ENCODE measurements around the gene TSPAN18.

The TSPAN18 gene, protein sequence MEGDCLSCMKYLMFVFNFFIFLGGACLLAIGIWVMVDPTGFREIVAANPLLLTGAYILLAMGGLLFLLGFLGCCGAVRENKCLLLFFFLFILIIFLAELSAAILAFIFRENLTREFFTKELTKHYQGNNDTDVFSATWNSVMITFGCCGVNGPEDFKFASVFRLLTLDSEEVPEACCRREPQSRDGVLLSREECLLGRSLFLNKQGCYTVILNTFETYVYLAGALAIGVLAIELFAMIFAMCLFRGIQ

DNA sequence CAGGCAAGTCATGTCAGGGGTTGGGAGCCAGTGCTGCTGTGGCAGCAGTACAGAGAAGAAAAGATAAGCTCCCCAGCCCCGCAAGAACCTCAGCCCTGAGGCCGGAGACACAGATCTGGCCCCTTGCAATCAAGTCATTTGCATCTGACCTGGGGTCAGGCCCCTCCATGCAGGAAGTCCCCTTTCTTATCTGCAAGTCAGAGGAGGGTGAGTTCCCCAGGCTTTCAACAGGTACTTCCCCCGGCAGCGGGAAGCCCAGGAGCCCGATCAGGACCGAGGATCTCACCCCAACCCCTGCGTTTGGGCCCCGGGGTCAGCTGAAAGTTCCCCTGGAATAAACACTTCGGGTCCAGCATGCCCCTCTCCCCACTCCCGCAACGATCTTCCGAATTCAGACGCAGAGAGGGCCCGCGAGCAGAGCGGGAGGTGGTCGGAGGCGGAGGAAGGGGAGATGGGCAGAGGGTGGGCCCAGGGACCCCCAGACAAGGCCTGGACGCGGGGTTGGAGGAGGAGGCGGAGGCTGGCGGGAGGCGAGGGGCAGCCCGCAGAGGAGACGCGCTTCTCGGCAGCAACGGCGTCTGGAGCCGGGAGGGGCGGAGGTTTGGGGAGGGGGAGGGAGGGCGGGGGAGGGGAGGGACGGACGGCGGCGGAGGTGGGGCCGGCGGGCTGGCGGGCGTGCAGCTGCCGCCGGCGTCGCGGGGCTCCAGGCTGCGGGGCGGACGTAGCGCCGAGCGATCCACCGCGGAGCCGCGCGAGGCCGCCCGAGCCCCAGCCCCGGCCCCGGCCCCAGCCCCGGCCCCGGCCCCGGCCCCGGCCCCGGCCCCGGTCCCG is at the start of gene TSPAN18:
Gene TSPAN18, plus strand, starts transcription at position 680 of the 831 bp plus-strand sequence. CDS start 179,455 bp downstream, outside the sequence.
- DNase-seq (ENCODE audit: low read depth), result no peak

DNA sequence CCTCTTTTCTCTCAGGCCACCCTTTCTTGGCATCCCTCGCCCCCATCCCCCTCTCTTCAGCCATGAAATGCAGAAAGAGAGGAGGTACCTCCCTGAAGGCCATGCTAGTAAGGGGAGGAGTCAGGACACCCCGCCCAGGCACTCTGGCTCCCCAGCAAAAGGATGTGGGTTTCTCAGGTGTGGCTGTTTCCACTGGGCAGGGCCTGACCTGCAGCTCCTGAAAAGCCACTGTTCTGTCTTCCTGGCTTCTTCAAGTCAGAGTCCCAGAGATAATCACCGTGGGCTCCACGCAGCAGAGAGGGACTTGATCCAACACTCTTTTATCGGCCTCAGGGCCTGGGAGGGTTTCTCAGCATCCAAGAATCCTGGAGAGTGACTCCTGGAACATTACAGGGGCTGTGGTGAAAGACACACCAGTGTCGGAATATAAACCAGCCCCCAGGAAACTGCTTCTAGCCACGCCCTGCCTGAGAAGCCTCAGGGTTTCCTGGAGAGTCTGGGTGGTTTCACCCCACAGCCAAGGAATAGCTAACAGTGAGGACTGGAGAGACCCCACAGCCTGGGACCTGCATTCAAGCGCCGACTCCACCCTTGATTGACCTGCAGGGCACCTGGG is 45.7 kb upstream of the TSPAN18 start:
- DNase-seq (ENCODE audit: low read depth), result peak; percentile 50

DNA sequence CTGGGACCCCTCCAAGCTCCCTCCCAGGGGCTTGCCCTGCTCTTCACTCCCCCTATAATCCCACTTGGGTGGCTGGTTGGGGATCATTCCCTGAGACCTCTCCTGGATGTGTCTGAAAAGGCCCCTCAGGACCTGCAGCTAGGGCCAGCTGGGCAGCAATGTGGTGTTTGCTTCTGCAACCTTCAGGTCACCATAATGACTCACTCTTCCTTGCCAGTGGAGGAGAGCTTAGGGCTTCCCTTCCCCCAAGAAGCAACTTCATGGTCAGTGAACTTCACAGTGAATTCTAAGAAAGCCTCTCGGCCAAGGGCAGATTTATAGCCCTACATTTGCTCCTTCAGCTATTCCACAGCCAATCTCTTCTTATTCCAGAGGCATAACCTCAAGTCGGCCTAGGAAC is 45.1 kb upstream of the TSPAN18 start:
- peak; percentile 45 for DNase-seq (ENCODE audit: low read depth)

DNA sequence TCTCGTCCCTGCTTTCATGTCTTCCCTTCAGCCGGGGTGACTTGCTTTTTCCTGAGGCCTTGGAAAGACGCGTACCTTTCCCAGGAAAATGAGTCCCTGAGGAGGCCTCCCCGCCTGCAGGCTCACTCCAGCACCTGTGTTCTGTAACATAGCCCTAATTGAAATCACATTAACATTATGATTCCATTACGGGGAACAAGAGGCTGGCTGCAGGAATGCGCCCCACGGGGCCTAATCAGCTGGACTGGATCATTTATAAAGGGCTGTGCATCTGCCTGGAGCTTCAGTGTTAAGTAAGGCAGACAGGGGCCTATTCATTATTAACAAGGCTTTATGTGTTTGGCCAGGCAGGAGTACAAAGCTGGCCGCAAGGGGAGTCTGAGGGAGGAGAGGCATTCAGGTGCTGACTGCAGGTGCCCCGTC is 41.9 kb upstream of the TSPAN18 start:
- no peak for DNase-seq (ENCODE audit: low read depth)

DNA sequence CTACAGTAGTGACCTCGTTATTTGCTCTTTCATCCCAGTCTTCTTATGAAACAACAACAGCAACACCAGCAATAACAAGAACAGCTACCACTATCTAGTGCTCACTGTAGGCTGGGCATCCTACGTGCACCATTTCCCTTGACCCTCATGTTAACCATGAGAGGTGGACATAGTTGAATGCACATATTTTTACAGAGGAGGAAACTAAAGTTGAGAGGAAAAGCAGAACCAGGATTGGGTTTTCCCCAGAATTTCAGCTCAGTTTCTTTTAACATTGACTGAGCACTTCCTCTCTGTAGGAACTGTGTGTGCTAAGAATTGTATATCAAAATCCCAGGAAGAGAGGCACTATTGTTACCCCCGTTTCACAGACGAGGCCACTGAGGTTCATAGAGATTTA is 39.4 kb upstream of the TSPAN18 start:
- no peak for DNase-seq (ENCODE audit: low read depth)

DNA sequence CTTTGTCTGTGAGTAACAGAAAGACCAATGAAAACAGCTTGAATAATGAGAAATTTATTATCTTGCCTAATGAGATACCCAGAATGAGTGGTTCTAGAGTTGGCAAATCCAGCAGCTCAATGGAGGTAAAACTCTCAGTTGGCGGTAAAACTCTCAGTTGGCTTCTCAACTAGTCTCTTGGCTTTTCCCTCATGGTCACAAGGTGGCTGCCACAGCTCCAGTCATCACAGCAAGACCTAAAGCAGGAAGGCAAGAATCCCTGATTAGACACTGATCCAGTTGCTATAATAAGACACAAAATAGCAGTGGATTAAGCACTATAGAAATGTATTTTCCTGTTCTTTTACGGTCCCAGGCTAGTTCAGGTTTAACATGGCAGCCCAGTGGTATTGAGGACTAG is 37.5 kb upstream of the TSPAN18 start:
- no peak for DNase-seq (ENCODE audit: low read depth)

DNA sequence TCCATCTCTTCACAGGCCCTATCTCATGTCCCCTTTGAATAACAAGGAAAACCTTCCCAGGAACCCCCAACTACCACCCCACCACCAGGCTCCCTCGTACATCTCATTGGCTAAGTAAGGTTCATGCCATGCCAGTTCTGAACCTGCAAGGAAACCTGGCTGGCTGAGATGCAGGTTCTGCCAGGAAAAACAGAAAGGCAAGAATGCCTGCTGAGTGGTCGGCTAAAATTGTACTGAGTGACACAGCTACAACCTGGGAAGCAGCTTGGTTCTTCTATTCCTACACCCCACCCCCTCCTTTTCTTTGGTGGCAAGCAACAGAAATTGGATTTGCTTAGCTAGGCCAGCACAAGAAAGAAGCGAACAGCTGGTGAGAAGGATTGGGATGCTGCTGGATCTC is 36.1 kb upstream of the TSPAN18 start:
- DNase-seq (ENCODE audit: low read depth), result no peak

DNA sequence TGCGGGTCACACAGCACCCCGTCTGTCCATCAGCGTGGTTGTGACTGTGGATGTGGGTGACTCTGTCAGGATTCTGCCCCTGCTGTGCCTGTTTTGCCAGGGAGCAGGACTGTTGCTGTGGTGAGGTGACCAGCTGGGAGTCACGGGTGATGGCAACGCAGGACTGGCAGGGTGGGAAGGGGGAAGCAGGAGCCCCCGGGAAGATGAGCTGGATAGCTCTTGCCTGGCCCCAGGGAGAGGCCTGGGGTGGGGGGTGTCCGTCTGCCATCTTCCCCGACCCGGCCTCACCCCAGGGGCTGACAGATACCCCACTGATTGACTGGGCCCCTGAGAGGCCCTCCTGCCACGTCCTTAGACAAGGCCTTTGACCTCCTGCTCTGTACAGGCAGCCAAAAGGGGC is 34.3 kb upstream of the TSPAN18 start:
- DNase-seq (ENCODE audit: low read depth), result no peak

DNA sequence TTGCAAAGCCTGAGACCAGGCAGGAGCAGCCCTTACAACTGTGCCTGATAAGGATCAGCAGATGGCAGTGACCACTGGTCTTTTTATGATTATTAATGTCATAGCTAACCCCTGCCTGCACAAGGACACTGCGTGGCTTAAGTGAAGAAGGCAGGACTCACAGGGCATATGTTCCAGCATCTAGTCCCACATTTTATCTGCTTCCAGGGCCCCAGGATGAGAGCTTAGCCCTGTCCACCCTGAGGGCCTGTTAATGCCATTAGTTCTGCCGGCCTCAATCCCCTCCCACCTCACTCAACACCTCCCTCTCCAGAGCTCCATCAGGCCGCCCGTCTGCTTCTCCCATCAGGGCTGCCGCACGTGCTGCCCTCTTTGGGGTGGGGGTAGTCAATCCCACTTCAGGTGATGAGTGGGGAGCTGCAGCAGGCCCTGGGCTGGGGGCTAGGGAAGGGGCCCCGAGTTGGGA is 33.1 kb upstream of the TSPAN18 start:
- no peak for DNase-seq (ENCODE audit: low read depth)

DNA sequence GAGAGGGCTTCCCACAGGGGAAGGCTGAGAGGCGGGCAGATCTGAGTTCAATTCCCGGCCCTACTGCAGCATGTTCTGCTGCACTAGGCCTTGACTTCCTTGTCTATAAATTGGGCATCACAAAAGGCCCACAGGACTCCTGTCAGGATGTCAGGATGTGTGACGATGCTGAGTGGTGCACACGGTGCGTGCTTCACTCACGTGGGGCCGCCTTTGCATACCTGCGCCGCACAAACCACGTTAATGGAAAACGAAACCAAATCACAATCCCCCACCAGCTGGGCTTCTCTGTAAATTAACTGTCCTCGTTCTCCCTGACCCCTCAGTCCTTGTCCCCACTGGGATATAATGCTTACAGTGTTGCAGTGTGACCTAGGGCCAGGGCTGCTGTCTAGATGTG is 32.3 kb upstream of the TSPAN18 start:
- no peak for DNase-seq (ENCODE audit: low read depth)

DNA sequence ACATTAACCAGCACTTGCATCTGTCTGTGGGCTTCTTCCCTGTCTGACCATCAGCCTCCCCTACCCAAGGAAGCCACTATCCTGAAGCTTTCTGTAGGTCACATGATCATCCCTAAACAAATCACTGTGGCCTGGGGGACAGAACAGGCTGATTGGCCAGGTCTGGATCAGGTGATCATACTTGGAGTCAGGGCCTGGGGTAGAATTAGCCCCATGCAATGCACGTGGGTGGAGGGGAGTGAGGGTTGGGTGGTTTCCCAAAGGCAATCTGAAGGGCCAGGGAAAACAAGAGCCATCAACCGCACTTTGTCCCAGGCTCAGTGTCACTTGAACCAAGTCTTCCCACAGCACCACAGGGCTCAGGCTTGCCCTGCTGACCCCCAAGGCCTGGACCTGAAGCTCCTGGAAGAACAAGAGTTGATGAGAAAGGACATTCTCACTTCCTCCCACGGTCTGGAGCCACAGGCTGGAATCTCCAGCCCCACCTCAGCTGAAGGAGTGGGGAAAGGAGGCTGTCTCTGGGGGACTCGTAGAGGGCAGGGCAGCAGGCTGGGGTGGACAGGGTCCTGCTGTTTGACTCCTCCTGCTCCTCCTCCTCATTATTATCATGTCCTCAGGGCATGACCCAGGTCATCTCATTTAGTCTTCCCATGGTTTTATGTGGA is 31.5 kb upstream of the TSPAN18 start:
- DNase-seq (ENCODE audit: low read depth), result no peak

DNA sequence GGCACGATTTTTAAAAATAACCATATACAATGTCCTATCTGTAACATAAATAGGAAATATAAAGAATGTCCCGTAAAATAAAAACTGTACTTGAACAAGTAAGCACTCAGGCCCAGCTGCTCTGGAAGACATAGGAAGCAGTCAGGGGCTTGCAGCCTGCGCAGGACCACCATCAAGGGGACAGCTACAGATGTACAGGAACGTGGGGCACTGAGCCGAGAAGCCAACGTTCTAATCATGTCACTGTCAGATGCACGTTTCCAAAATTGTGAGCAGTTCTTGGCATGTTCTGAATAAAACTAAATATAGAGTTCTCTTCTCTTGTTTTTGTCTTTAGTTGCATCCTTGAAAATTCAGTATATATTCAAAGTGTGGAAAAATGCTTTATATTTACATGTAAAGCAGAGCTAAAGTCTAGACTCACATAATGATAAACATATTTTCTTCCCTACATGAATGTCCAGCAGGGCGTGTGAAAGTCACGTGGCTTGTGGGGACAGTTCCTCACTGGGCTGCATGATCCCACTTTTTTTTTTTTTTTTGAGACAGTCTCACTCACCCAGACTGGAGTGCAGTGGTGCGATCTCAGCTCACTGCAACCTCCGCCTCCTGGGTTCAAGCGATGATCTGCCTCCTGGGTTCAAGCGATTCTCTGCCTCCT is 28.4 kb upstream of the TSPAN18 start:
- DNase-seq (ENCODE audit: low read depth), result no peak

DNA sequence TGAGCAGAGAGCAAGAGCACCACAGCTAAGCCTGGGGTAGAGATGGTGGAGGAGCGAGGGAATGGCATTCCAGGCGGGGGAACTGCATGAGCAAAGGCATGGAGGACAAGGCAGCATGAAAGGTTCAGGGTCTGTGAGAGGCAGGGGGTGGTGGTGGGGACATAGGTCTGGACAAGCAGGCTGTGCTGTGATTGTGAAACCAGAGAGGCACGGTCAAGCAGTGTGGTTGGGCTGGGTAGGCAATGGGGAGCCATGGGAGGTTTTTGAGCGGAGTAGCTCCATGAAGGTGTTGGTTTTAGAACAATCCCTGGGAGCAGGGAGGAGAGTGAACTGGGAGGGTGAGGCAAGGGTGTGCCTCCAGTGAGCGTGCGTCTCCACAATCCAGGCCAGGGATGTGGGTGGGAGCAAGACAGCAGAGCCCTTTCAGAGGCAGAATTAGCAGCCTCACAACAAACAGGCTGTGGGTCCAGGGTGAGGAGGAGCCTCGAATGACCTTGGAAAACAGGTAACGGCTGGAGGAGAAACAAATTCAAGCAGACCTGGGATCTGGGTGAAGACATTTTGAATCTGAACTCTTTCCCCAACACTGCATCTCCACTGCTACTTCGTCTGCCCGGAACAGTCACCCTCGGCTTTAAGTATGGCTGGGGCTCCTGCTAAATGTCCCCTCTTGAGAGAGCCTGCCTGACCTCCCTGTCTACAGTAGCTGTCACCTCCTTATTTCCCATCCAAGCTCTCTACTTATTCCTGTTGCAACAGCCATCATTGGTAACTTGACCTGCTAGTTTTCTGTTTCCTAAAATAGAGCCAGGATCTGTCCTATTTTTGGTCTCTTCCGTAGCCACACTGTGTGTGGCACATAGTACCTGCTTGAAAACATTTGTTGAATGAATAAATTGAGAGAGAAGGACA is 27.0 kb upstream of the TSPAN18 start:
- no peak for DNase-seq (ENCODE audit: low read depth)

DNA sequence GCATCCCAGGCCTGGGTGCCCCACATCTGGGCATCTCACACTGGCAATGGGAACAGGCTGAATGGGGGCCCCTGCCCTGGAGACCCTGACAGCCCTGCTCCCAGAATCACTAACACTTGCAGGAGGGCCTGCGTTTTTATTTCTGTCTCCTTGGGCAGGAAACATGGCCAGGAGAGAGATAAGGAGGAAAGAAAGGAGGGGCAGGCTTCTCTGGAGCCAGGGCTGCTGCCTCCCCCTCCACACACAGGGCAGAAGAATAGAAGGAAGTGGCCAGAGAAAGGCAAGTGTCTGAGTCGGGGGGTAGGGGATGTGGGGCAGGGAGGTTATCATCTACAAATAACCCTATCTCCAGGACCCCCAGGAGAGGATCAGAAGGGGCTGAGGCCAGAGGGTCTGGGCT is 25.5 kb upstream of the TSPAN18 start:
- DNase-seq (ENCODE audit: low read depth), result no peak

DNA sequence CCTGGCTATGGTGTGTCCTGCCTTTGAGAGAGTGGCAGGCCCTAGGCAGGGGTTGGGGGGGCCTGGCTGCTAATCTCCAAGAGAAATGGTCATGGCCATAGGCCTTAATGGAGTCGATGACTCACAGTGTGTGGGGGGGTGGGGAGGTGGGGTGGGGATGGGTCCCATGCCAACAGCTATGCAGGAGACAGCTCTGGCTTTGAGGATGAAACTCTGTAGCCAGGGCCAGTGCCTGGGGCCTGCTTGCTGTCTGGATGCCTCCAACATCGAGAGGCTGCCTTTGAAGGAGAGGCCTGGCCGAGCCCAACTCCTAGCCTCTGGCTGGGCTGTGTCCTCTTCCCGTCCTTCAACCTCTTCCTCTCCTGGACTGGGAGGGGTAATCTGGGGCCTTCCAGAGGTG is 23.9 kb upstream of the TSPAN18 start:
- no peak for DNase-seq (ENCODE audit: low read depth)

DNA sequence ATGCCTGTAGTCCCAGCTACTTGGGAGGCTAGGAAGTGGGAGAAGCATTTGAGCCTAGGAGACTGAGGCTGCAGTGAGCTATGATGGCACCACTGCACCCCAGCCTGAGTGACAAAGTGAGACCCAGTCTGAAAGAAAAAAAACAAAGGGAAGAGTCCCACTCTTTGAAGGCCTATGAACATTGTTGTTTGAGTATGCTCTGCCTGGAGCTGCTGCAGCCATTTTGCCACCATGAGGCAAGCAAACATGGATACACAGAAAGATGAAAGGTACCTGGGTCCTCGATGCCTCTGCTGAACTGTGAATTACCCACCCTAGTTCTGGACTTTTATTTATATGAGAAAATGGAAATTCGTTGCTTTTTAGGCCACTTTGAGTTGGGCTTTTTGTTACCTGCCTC is 19.7 kb upstream of the TSPAN18 start:
- DNase-seq (ENCODE audit: low read depth), result no peak

DNA sequence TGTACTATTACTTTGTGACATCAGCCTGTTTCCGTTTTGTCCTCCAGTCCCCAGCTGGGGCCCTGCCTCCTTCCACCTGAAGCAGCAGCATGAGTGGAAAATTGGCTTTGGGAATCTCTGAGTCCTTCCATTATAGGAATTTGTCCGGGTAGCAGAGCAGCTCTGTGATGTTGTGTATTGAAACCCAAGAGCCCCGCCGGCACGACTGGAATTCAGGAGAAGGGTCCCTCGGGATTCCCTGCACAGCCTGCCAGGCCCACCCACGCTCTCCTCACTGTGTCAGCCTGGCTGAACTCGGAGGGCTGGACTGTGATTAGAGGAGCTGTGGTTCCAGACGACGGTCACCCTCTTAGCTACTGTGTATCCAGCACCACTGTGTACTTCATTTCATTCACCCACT is 18.8 kb upstream of the TSPAN18 start:
- DNase-seq (ENCODE audit: low read depth), result no peak

DNA sequence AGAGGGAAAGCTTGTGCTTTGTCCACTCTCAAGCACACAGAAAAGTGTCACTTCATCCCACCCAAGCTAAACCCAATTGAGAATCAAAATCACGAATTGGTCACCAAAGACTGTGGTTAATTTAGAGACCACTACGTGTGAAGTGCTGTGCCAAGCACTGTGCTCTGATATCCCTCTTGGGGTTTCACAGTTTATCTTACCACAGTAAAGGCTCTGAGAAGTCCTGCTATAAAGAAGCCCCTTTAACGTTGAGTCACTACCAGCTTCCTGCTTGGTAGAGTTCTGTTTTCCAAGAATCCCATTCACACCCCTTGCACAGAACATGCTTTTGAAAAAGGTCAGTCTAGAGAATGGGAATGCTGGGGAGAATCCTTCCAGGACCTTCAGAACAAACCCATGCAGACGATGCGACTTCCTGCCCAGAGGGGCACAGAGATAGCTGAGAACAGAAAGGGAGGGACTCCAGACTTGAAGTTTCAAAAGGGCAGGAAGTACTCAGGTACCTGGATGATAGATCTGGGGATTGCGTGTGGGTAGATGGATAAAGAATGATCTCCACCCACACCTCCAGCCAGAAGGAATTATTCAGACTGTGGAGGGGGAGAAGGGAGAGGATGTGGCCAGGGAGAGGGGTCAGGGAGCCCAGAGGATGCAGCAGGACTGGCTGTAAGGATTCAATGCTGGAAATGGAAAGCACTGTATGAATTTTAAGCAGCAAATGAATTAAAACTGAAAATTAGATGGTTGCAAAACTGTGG is 18.1 kb upstream of the TSPAN18 start:
- no peak for DNase-seq (ENCODE audit: low read depth)

DNA sequence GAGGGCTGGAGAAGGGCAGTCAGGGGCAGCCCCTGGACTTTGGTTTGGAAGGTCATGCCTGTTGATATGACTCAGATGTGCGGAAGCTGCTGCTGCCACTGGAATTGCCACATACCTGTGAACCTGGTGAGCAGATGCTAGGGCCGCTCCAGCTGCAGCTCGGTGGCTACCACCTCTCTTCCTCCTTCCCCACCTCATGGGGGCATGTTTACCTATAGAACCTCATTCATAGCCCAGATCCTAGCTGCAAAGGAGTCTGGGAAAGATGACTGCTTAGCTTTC is 17.5 kb upstream of the TSPAN18 start:
- DNase-seq (ENCODE audit: low read depth), result peak; percentile 29

DNA sequence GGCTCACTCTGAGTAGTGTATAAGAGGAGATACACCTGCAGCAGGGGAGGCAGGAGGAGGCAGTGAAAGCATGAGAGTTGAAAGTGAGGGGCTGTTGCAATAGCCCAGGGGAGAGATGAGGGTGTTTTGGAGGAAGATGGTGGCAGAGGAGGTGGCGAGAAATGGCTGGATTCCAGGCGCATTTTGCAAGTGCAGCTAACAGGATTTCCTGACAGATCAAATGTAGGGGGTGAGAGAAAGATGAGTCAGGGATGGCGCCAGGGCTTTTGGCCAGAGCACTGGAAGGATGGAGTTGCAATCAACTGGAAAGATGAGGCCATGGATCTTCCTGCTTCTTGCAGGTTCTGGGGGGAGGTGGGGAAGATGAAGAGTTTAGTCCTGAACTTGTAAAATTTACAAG is 16.8 kb upstream of the TSPAN18 start:
- DNase-seq (ENCODE audit: low read depth), result no peak
